NK-92 (cell line): ENCODE data around the gene HERPUD1.

Experiments used
- DNase-seq: peaks from one replicate; lab custom pipeline; 2025; ENCODE audit not compliant: unreplicated experiment; lab: John Stamatoyannopoulos, UW

HERPUD1 gene

DNA sequence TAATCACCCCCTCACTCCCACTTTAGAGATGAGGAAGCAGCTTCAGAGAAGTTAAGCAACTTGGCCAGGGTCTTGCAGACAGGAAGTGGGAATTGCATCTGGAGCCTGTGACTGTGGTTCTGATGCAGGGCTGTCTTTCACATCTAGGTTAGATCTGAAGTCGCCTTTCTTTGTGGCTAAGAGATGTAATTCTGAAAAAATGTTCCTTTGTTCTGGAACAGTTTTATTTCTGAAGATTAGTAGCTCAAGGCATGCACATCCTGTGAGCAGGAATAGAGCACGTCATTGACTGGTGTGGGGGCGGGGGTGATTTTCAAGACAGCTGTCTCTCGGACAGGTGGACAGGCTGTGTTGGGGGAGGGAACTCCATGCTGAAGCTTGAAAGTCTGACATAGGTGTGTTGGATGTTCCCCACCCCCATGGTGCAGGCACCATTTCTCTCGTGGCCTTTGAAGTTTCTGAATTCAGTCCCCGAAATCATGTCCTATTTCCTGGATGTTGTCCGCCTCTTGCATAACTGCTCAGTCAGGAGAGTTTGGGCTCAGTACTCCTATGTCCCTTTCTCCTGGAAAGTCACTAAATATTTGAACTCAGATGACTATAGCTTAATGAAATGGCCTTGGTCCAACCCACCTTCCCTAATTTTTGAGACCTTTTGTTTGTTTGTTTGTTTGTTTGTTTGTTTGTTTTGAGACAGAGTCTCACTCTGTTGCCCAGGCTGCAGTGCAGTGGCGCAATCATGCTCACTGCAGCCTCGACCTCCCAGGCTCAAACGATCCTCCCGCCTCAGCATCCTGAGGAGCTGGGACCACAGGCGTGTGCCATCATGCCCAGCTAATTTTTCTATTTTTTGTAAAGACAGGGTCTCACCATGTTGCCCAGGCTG is 21.0 kb upstream of the HERPUD1 start:
- no peak for DNase-seq

DNA sequence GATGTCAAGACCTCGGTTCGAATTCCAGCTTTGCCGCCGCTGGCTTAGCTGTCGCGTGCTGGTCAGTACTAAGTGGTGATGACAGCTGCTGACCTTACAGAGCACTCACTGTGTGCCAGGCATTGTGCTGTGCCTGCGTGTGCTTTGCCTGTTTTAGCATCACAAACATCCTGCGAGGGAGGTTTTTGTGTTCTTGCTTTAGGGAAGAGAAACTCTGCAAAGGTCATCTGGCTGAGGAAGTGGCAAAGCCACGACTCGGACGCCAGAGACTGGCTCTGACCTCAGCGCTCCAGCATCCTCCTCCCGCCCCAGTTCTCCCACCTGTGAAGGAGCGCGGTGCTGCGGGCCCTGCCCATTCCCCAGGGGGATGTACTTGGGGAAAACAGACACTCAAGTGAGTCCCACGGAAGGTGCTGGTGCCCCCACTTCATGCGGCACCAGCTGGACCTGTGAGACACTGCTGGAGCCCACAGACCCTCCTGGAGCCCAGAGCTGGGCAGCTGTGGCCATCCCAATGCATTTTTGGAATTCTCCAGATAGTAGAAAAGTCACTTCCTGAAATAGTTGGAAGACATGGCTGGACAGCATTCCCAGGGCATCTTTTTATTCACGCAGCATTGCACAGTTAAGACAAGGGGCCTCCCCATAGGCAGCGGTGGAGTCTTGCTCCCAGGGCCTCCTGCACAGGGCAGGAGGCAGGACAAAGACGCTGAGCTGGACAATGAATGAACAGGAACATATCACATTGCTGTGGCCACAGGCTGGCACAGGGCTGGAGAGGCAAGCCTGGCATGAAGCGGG is 20.0 kb upstream of the HERPUD1 start:
- no peak for DNase-seq

DNA sequence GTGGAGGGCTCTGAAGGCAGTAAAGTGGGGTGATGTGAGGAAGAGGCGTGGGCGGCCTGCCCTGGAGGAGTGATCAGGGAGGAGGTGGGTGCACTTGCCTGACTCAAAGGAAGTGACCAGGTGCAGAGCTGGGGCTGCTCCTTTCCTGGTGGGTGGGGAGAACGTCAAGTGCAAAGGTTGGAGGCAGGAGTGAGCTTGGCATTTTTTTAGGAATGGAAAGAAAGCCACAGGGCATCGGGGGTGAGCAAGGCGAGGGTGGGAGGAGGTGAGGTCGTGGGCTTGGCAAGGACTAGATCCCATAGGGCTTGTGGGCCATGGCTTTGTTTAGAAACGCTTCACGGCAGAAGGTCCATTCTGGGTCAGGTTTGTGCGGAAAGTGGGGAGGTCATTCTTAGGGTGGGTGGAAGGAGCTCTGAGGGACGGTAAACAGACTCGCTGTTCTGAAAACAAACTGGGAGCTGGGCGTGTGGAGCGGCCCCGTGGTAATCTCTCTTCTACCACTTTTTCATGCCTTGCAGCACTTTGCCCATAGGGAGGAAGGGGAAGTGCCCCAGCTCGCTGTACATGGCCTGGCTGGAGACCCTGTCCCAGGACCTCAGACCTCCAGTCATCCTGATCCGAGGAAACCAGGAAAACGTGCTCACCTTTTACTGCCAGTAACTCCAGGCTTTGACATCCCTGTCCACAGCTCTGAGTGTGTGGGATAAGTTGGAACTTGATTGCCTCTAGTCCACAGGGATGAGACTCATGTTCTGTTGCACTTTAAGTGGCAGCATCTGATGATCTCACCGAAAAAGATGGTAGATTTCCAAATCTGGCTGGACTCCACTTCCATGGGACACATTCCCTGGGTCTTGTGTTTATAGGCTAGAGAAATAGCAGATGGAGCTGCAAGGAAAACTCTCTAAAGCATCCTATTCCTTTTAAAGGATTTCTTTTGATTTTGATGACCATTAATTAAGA is 18.9 kb upstream of the HERPUD1 start:
- no peak for DNase-seq

DNA sequence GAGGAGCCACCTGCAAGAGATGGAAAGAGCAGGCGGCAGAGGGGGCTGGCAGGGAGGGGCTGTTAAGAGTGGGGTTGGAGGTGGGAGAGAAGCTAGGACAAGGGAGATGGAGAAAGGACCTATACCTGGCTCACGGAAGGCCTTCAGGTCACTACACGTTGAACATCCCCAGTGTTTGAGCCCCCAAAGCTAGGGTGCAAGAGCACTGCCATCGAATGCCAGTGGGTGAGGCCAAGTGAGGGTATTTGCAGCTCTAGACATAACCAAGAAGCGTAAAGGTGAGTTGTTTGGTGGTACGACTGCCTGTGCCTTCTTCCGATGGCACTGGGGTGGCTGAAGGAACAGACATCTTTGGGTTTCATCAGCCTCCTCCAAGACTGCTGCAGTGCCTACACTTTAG is 17.0 kb upstream of the HERPUD1 start:
- DNase-seq, result no peak

DNA sequence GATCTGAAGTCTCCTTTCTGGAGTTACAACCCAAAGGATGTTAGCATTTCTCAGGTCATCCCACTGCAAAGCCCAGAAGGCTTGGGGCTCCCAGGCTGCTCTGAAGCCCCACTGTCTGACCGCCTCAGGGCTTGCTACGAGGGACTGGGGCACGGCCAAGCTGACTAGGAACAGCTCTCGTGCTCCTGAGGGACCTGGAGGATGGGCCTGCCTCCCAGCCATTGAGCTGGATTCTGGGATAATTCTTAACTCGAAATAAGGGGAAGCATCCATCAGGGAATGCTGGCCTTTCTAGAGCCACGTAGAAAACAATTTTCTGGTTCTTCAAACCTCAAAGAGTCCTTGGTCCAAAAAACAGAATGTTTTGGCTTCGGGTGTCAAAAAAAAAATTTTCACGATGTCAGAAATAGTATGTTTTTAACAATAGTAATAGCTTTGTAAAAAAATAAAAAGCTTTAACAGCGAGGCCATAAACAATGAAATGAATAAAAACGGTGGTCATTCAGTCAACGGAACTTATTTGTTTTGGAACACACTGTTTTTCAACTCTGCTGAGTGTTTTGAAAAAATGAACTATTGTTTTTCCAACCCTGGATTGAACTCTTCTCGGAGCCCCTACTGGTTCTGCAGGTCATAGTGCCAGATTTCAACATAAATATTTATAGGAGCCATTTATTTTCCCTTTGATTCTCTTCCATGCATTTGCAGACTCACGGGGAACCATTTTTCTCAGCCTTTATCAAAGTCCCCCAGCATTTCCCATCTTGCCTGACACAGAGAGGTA is 16.4 kb upstream of the HERPUD1 start:
- no peak for DNase-seq

DNA sequence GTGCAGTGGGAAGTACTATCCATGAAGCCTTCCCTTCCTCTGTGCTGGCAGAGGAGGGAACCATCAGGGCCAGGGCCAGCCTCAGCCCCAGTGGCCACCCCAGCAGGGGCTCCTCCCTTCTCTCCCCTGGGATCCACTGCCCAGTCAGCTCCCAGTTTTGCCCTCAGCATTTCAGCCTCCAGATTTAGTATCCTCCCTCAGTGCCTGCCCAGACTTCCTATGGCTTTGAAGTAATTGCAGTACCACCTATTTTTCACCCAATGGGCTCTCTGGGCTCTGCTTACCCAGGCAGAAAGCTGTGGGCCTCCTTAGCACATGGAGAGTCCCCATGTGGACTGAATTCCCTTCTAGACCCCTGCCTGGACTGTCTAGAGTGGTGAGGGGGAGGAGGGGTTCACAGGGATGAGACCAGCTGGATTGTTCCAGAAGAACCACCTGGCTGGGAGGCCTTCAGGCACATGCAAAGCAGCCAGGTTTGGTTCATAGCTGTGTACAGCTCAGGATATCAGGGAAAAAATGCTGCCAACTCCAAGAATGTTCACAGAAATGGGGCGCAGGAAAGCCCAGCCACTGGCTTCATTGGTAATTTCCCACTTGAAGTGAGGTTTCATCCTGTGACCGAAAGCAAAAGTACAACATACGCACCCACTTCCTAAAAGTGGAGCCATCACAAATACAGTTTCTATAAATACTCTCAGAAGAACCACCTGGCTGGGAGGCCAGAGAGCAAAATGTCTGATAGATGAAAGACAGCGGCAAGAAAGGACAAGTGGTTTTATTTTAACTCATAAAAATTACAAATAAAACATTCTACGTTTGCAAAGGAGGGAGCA is 15.2 kb upstream of the HERPUD1 start:
- no peak for DNase-seq

DNA sequence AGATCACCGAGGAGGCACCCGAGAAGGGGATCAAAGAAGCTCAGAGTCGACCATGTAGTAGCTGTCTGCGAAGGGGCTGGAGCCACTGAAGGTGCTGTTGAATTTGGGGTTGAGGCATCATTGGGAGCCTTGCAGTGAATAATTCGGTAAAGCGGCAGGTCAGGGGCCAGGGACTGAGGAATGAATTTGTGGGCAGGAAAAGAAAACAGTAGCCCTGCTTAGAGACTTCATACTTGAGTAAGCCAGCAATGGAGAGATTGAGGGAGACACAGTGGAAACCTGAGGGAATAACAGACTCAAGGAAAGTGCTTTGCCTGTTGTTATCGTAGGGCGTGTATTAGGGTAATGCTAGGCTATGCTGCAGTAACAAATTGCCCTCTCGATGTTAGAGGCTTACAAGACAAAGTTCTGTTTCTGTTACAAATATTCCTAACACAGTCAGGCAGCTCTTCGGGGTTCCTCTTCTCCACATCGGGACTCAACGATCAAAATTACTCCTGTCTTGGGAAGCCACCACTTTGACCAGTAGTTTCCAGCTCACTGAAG is 13.4 kb upstream of the HERPUD1 start:
- DNase-seq, result no peak

DNA sequence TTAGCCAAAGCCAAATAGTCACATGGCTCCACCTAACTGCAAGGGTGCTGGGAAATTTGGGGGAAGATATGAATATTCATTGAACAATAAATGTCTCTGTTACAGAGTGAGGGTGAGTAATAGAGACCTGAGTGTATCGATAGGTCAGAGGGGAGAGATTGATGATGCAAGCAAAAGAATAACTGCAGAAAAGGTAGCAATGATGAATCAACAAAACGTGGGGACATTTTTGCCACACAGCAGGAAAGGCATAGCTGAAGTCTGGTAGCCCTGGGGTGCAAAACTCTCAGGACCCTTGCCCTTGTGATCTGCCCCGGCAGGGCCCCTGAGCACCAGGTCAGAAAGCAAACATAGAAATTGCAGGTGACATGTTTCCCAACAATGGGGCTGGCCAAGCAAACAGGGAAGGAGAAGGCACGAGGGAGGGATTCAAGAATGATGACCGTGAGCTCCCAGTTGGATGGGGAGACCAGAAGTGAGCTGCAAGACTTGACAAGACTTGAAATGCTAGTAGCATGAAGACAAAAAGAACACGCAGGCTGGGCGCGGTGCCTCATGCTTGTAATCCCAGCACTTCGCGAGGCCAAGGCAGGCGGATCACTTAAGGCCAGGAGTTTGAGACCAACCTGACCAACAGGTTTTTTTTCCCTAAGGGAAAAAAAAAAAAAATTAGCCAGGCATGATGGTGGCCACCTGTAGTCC is 12.7 kb upstream of the HERPUD1 start:
- DNase-seq, result no peak

DNA sequence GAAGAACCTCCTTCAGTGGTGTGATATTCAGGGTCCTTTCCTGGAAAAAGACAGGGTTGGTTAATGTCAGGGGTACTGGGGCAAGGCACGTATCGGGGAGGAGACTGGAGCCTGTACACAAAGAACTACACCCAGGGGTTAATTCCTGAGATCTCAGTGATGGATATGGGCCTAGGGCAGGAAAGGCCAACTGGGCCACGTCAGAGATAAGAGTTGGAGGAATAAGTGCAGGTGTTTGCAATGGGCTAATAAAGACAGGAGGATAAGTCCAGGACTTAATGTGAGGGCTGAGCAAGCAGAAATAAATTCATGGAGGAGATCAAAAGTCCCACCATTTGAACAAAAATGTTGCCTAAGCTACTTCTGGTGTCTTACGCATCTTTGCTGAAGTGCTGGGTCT is 10.4 kb upstream of the HERPUD1 start:
- no peak for DNase-seq

DNA sequence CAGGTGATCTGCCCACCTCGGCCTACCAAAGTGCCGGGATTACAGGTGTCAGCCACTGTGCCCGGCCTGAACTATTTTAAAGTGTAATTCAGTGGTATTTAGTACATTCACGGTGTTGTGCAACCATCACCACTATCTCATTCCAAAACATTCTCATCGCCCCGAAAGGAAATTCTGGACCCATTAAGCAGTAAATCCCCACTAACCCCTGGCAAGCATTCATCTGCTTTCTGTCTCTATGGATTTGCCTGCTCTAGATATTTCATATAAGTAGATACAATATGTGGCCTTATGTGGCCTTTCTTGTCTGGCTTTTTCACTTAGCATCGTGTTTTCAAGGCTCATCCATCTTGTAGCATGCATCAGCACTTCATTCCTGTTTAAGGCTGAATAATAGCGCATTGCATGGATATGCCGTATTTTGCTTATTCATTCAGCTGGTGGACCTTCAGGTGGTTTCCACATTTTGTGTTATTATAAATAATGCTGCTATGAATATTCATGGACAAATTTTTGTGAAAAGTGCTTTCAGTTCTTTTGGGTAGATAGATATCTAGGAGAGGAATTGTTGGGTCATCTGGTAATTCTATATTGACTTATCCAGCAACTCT is 8.4 kb upstream of the HERPUD1 start:
- no peak for DNase-seq

DNA sequence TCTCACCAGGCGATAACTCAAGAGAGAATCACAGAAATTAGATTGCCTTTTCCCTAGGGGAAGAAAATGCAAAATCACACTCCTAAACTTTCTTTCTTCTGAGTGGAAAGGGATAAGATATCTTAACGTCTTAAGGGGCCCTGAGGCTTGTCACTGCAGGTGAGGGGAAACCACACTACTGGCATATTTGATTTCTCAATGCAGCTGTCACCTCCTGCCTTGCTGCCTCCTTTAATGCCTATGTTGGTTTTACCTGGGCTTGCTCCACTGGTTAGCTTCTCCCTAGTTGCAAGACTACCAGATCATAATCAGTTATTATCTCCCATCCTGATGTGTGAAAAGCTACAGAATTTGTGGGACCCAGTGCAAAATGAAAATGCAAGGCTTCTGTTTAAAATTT is 4.5 kb upstream of the HERPUD1 start:
- no peak for DNase-seq

DNA sequence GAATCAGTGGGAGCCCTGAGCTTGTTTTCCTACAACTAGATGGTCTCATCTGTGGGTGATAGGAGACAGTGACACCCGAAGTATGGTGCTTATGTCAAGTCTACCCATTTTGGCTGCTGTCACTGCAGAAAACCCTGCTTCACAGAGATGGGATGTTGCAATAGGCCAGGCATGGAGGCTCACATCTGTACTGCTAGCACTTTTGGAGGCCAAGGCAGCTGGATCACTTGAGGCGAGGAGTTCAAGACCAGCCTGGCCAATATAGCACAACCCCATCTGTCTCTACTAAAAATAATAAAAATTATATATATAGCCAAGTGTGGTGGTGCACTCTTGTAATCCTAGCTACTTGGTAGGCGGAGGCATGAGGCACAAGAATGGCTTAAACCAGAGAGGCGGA is 2.3 kb upstream of the HERPUD1 start:
- DNase-seq, result no peak

DNA sequence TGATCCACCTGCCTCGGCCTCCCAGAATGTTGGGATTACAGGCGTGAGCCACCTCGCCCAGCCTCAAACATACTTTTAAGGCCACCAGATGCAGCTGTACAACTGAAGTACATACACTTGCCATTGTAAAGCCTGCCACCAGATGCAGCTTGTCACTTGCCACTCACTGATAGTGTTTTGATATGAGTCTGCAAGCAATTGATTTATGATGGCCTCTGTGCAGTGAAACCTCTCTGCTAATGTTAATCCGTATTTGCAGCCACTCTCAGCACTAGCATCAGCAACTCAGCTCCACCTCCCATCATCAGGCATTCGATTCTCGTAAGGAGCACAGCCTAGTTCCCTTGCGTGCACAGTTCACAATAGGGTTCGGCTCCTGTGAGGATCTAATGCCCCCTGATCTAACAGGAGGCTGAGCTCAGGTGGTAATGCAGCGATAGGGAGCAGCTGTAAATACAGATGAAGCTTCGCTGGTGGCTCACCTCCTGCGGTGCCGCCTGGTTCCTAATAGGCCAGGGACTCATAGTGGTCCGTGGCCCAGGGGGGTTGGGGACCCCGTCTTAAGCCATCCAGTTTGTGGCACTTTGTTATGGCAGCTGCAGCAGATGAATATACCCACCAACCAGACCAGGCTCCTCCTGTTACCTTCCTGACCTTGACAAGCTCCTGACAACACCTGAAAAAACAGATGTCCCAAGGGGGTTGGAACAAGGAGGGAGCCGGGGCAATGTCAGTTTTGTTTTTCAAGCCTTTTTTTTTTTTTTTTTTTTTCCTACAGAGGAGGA is 1.3 kb upstream of the HERPUD1 start:
- DNase-seq, result no peak

DNA sequence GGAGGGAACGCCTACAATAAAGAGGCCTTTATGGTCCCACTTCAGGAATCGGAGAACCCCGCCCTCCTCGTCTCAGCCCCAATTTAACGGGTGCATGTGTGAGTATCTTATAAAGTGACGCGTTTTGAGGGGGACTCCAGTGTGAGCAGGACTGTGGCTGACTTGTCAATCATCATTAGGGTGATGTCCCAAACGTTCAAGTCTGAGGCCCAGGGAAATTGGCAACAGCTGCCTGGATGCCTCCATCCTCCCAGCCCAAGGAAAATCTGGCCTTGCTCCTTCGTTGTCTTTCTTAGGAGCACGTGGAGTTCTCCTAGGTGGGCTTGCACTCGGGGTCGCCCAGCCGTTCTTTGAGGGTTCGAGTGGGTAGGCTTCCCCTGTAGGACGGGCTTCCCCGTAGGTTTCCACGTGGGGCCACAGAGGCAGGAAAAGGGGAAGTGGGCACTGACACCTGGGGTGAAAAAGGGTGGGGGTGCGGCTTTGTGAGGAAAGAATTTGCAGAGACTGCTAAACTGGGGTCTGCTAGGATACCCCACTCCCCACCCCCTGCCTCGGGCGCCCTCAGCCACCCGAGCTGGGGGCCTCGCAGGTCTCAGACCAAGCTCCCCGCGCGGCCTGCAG is 561 bp upstream of the HERPUD1 start:
- DNase-seq, result no peak

DNA sequence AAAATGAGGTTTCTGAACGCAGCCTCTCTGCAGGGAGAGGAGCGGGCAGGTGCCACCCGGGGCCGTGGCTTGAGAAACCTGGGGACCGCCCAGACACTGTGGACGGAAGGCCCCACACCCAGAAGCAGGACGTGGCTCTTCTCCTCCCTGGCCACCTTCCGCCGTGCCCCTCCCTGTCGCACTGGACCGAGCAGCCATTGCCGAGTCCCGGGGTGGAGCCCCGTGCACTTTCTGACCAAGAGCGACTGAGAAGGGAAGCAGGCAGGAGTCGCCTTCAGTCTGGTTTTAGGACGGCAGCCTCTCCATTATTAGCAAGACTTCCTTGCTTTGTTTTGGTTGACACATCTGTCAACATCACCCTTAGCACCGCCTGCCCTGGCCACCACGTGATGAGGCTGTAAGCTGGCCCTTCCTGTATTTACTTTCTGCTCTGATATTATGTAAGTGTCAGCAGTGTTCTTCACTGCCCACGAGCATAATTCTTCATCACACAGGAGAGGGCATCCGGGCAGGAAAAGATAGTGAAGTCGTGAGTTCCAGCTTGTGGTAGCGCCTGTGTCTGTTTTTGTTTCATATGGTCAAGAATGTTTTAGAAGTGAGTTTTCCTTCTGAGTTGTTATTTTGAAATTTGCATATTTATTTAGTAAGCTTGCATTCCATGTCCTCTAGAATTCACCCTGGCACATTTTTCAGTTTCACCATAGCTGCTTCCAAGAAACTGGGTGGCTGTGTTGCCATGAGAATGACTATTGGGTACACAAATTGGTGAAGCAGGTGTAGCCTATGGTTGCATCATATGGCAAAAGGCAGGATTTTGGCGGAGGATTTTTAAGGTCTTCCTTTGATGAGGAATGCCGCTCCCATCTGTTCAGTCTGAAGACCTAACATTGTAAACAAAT is 1.0 kb downstream of the HERPUD1 start:
- DNase-seq, result no peak
